ENCODE measurements around the gene CELSR2.

The CELSR2 gene

DNA sequence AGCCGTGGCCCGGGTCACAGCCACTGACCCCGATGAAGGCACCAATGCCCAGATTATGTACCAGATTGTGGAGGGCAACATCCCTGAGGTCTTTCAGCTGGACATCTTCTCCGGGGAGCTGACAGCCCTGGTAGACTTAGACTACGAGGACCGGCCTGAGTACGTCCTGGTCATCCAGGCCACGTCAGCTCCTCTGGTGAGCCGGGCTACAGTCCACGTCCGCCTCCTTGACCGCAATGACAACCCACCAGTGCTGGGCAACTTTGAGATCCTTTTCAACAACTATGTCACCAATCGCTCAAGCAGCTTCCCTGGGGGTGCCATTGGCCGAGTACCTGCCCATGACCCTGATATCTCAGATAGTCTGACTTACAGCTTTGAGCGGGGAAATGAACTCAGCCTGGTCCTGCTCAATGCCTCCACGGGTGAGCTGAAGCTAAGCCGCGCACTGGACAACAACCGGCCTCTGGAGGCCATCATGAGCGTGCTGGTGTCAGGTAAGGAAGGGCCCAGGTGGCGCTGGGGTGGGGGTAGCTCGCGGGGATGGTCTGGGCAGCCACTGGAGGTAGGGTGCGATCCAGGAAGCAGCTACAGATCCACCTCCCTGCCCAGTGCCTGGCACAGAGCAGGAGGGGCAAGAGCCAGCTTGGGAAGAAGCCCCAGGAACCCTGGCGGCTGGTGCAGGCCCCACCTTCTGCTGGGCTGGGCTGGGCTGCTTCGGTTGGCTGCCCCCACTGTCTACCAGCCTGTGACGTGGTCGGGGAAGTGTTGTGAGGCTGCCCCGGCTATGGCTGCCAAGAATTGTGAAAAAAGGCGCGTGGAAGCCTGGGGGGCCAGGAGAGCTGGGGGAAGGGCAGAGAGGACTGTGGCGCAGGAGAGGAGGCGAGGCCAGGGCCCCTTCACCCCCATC lies 3.8 kb downstream of the CELSR2 start:
- peak; percentile 95 for DNase-seq

DNA sequence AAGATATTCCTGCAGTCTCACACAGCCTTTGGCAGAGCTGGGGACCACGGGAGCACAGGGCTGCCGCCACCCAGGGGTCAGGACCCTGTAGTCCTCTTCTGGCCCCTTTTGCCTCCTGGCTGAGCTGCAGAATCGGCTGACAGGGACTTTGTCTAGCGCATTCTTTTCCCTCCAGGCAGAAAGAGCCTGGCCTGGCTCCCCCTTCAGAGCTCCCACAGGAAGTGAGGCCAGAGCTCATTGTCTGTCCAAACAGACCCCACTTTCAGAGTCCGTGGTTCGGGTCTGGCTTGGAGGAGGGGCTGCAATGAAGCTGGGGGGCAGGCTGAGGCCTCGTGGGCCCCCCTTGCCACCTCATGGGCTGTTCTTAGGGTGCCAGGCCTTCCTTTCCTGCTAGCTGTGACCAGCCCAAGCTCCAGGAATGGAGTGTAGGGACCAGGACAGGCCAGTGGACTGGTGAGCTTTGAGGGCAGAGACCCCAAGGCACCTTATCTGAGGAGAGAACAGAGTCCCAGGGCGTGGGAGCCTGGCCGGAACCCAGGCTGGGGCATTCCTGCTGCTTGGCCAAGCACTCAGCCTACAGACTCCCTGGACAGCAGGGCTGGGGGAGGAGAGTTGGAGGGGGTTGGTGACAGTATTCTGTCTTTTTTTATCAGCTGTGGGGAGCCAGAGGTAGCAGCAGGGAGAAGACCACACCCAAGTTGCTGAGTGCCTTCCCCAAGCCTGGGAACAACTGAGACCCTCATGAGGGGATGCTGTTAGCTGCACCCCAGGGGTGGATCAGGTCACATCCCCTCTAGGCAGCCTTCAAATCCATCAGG lies 4.7 kb downstream of the CELSR2 start:
- DNase-seq, result peak; percentile 36

DNA sequence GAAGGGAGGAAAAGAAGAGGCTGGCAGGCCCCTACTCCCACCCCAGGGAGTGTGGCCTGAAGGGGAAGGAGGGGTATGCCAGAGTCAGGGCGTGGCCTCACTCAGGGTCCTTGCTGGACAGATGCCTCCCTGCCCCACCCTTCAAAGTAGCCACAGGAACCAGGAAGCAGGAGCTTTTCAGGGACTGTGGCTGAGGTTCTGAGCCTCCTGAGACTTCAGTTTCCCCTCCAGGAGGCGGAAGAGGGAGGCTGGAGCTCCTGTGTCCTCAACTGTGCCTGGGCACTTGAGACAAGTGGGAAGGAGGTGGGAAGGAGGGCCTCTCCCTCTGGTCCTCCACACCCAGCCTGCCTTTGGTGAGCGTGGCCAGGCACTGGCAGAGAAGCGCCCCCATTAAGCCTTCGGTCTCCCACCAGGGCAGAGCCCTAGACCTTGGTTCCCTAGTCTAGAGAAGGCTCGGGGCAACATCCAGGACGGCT lies 5.3 kb downstream of the CELSR2 start:
- DNase-seq, result no peak

DNA sequence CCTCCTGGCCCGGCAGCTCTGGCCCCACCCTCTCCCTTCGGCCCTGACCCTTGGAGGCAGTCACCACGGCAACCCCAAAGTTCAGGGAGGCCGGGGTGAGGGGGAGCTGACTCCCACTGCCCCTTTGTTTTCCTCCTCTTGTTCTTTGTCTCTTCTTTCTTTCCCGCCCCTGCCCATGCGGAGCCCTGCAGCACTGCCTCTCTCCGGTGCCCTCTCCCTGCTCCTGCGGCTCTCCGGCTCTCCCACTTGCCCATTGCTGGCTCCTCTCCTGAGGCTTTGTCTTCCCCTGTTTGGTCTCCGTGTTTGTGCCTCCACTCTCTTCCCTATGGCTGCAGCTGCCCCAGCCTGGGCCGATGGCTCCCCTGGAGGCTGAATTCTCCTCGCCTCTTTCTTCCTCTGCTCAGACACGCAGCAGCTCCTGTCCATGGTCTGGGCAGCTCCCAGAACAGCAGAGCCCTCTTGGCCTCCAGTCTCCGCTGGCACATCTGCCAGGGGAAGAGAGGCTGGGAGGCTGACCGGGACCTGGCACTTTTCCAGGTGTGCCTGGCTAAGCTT lies 5.8 kb downstream of the CELSR2 start:
- peak; percentile 83 for DNase-seq

DNA sequence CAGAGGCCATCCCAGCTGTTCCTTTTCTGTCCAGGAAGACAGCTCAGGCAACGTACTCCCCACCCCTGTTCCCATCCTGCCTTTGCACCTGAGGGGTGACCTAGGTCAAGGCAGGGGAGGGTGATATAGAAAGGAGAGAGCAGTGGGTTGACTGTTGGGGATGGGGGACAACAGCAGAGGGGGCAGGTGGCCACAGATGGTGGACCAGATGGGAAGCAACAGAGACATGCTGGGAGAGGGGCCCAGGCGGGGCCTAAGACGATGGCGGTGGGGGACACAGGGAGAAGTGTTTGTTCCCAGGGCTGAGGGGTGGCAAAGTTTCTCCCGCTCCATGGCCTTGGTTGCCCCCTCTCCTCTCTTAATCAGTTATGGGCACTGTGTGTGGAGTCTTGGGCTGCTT lies 6.3 kb downstream of the CELSR2 start:
- peak; percentile 83 for DNase-seq

DNA sequence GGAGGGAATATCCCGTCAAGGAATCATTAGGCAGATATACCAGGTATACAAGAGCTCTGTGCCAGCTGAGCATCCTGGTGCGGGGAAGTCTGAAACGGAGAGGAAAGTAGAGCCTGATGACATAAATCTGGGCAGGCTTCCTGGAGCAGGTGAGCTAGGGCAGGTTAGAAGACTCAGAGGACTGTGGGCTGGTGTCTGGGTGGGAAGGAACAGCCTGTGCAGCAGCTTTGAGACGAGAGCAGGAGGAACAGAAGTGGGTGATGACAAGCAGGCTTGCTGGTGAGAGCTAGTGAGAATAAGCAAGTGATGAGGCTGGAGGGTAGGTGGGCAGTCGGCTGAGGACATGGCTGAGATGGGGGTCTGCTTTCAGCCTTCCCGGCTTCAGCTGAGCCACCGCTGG lies 6.7 kb downstream of the CELSR2 start:
- DNase-seq, result peak; percentile 66

DNA sequence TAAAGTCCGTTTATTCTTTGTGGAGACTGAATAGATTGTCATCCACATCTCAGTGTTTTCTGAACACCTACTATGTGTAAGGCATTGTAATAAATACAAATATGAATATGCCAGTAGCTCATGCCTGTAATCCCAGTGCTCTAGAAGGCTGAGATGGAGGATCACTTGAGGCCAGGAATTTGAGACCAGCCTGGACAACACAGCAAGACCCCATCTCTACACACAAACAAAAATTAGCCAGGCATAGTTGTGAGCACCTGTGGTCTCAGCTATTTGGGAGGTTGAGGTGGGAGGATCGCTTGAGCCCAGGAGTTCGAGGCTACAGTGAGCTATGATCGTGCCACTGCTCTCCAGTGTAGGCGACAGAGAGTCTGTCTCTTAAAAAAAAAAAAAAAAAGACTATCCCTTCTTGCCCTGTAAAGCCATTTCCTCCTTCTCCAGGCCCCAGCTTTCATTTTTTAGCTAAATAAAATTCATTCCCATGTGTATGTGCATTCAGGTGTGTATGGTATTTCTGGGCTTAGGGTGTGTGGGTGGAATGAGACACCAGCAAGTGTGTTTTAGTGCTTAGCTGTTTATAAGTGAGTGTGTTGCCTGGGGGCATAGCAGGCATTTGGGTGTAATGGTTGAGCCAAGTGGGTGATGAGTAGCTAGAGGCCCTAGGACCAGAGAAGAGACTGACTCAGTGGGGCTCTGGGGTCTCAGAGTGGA lies 7.8 kb downstream of the CELSR2 start:
- peak; percentile 20 for DNase-seq

DNA sequence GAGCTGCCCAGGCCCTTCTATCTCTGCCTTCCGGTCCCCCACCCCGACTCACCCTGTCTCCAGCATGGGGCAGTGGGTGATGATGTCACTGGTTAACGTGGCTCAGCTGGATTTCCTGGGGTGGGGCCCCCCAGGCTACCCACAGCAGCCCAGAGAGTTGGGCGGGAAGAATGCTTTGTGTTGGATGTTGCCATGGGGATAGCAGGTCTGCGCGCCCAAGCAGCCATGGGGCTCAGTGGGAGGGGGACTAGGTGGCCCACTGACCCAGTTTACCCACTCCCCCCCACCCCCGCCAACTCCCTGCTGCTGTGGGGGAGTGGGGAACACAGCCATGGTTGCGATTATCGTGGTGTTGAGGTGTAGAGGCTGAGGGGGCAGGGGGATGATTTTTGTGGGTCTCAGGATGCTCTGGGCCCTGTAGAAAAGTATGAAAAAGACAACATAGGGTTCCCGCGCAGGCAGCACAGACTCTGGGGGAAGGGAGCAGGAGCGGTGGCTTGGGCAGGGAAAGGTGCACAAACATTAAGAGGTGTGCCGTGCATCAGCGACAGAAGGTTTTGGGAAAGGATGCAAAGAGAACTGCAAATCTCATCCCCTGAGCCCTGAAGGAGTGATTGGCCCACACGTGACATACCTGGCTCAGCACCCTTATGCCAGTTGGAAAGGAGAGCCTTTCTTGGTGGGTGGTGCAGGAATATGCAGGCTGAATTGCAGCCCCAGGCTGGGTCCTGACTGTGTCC lies 8.5 kb downstream of the CELSR2 start:
- DNase-seq, result no peak

DNA sequence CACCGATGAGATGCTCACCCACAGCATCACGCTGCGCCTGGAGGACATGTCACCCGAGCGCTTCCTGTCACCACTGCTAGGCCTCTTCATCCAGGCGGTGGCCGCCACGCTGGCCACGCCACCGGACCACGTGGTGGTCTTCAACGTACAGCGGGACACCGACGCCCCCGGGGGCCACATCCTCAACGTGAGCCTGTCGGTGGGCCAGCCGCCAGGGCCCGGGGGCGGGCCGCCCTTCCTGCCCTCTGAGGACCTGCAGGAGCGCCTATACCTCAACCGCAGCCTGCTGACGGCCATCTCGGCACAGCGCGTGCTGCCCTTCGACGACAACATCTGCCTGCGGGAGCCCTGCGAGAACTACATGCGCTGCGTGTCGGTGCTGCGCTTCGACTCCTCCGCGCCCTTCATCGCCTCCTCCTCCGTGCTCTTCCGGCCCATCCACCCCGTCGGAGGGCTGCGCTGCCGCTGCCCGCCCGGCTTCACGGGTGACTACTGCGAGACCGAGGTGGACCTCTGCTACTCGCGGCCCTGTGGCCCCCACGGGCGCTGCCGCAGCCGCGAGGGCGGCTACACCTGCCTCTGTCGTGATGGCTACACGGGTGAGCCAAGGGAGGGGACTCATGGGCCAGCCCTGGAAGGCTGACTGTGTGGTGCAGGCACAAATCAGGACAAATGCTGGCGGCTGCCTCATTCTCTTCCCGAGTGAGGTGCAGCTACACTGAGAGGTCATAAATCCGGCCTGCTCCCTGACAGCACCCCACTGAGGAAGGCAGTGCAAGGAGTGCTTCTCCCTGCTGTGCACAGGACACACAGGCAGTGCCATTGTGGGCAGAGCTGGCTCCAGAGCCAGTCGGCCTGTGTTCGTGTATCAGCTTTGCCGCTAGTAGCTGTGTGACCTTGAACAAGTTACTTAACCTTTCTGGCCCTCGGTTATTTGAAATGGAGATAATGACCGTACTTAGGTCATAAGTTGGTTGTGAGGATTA lies 9.4 kb downstream of the CELSR2 start:
- DNase-seq, result no peak

DNA sequence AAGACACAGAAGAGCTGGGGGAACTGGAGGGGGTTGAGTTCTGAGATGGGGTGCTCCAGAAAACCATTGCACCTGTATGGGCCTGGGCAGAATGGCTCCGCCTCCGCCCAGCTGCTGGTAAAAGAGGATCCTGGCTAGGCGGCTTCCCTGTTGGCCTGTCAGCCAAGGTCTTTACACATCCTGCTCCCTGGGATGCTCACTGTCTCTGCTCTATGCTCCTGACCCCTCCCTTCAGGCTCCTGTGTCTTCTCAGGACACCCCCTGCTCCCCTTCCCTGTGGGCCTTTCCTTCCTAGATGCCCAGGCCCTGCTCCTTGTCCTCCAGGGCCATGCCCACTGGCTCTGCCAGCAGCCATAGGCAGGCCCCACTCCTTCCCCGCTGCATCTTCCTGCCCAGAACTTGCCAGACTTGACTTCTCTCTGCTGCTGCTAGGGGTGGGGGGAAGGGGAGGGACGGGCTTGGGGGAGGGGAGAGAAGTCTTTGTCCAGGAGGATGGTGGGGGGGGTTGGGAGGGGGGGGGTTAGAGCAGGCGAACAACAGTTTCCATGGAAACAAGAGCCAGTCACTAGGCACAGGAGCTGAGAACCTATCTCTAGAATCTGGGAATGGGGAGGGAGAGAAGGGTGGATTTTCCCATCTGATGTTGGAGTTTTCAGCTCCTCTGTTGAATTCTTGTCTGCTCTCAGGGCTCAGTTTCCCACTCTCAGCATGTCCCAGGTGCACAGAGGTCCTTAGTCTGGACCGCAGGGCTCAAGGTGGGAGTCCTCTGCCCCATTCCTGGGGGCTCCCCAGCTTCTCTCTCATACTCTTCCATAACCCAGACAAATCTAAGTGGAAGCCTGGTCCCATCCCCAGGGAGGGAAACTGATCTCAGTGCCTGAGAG lies 10.6 kb downstream of the CELSR2 start:
- DNase-seq, result no peak

DNA sequence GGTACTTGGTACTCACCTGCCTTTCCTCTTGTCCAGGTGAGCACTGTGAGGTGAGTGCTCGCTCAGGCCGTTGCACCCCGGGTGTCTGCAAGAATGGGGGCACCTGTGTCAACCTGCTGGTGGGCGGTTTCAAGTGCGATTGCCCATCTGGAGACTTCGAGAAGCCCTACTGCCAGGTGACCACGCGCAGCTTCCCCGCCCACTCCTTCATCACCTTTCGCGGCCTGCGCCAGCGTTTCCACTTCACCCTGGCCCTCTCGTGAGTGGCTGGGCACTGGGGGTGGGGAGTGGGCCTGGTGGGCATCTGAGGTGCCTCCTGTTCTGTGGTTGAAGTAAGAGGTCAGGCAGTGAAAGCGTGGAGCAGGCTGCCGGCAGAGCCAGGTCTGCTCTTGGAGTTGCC lies 11.7 kb downstream of the CELSR2 start:
- no peak for DNase-seq

DNA sequence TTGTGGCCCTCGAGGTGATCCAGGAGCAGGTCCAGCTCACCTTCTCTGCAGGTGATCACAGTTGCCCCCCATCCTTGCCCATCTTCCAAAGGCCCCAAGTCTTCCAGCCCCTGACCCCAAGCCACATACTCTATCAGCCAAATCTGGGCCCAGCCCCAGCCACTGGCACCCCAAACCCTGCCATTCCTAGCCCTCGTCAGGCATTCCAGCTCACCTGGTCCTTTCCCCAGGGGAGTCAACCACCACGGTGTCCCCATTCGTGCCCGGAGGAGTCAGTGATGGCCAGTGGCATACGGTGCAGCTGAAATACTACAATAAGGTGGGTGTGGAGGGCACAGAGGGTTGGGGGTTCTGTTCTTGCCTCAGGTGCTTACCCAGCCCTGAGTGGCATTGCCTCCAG lies 12.2 kb downstream of the CELSR2 start:
- no peak for DNase-seq

DNA sequence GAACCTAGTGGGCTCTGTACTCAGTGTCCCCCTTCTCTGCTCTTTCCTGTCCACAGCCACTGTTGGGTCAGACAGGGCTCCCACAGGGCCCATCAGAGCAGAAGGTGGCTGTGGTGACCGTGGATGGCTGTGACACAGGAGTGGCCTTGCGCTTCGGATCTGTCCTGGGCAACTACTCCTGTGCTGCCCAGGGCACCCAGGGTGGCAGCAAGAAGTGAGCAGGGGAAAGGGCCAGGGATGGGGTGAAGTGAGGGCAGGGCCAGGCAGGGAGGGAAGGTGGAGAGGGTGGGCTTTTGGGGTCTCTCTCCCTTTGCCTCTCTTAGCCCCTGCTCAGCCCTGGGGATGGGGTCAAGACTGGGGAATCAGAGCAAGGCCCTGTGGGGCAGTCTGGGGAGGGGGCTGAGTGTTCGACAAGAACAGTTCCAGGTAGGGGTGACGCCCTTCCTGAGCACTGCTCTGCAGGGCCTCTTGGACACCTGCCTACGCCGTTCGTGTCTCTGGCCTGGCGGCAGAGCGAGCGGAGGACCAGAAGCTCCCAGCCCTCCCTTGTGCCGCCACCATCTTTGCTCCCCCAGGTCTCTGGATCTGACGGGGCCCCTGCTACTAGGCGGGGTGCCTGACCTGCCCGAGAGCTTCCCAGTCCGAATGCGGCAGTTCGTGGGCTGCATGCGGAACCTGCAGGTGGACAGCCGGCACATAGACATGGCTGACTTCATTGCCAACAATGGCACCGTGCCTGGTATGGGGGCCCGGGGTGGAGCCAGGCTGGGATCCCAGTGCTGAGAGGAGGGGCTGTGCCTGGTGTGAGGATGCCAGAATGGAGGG lies 13.1 kb downstream of the CELSR2 start:
- no peak for DNase-seq

DNA sequence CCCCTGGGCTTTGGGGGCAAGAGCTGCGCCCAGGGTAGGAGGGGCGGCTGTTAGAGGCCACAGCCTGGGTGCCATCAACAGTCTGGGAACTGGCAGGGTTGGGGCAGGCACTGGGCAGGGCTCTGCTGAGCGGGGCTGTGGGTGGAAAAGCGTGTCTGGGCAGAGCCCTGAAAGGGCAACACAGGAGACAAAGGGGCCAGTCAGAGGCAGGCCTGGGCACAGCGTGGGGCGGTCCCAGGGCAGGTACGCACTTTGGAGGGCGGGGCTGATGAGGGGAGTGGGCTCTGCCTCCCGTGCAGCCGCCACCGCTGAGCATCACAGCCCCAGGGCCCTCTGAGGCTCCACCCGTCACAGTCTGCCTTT lies 13.9 kb downstream of the CELSR2 start:
- DNase-seq, result peak; percentile 57

DNA sequence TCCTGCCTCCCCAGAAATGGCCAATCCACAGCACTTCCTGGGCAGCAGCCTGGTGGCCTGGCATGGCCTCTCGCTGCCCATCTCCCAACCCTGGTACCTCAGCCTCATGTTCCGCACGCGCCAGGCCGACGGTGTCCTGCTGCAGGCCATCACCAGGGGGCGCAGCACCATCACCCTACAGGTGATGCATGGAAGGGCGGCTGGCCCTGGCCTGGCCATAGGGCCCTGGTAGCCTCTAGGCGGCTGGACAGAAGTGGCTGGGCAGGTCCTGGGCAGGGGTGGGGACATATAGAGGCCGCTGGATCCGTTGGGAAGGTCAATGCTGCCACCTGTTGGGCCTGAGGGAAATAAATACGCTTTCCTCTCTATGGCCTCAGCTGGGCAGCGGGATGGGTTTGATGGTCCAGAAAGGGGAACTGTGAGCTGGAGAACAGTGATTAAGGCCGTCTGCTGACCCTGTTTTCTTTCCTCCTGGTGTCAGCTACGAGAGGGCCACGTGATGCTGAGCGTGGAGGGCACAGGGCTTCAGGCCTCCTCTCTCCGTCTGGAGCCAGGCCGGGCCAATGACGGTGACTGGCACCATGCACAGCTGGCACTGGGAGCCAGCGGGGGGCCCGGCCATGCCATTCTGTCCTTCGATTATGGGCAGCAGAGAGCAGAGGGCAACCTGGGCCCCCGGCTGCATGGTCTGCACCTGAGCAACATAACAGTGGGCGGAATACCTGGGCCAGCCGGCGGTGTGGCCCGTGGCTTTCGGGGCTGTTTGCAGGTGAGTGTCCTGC lies 14.4 kb downstream of the CELSR2 start:
- peak; percentile 57 for DNase-seq

DNA sequence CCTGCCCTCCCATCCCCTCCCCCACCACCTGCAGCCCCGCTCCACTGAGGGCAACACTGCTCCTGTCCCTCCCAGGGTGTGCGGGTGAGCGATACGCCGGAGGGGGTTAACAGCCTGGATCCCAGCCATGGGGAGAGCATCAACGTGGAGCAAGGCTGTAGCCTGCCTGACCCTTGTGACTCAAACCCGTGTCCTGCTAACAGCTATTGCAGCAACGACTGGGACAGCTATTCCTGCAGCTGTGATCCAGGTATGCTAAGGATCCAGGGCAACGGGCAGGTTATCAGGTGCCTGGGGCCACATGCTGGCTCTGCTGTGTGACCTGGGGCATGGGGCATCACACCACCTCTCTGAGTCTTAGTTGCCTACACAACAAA lies 15.0 kb downstream of the CELSR2 start:
- no peak for DNase-seq

DNA sequence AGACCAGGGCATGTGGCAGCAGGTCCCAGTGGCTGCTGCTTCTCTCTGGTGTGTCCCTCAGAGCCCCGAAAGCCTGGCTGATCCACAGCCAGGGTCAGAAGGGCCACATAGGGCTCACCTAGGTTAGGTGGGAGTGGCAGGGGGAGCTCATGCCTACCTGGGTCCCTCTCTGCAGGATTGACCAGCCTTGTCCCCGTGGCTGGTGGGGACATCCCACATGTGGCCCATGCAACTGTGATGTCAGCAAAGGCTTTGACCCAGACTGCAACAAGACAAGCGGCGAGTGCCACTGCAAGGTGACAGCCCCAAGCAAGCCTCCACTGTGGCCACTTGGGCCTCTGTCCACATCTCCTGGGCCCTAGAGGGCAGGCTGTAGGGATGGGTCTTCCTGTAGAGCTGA lies 15.7 kb downstream of the CELSR2 start:
- DNase-seq, result no peak

DNA sequence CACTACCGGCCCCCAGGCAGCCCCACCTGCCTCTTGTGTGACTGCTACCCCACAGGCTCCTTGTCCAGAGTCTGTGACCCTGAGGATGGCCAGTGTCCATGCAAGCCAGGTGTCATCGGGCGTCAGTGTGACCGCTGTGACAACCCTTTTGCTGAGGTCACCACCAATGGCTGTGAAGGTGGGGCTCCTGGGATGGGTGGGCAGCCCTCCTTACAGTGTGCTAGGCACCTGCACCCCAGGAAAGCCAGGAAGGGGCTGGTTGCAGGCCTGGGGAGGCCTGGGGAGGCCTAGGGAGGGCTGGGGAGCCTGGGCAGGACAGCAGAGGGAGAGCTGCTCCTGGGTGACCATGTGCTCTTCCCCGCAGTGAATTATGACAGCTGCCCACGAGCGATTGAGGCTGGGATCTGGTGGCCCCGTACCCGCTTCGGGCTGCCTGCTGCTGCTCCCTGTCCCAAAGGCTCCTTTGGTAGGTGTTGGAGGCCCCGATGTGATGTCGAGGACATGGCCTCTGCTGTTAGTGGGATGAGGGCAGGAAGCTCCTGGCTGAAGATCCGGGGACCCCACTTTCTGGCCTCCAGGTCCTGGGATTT lies 16.5 kb downstream of the CELSR2 start:
- no peak for DNase-seq
